Measurements from ENCODE around the gene SNAI3. TPM values are rescaled to one million over a fixed set of nuclear protein-coding genes. Genes with fewer than 3 reads are reported as not detected.

SNAI3 gene
- total RNA-seq, result 10 to 100 TPM; 13.4 to 14.3 TPM

DNA sequence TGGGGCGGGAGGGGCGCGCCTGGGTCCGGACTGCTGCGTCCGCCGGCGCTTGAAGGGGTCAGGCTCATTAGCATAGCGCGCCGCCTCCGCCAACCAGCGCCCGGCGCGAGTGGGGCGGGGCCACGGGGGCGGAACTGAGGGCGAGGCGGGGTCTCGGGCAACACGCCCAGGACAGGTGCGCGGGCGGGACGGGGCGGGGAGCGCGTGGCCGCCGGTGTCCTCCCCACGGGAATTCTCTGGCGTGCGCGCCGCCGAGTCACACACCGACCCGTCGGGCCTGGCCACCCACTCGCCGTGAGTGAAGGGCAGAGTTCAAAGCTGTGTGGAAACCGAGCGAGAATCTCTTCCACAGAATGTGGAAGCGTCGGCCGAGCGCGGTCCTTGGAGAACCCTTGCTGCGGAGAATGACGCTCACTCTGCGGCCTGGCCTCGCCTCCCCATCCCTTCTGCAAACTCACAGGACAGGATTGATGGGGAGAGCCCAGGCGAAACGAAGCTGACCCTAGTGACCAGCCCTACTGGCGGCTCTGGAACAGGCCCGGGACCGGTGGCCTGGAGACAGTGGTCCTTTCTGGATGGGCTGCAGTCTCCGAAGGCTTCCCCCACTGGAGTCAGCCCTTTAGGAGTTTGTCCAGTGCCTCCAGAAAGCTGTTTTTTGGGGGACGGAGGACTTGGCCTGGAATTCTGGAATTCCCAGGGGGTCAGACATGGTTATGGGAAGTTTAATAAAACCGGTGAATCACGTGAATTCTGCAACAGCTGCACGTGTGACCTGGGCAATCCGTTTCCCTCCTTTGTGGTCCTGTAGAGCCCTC lies at the start of gene SNAI3:
Gene SNAI3 (minus strand): TSS at position 69 of the 815 bp plus-strand sequence. CDS start 101 bp downstream, outside the sequence.
- H3K36me3 Mint-ChIP-seq (ENCODE audit: low read depth), result peaks cover 11% of the 10 kb centered on the region
- ChIA-PET CTCF (interaction anchor here (1.1 to 2.2 kb wide), 5 partner anchors 14 to 116 kb away, joined by 3 to 28 read pairs (median 4); partner anchors contain the start of gene ZC3H18), POLR2A (interaction anchor here (0.9 to 4.2 kb wide), 2 partner anchors 12 to 16 kb away, joined by 3 to 38 read pairs; no protein-coding TSS in a partner anchor)
- H3K27ac Mint-ChIP-seq, result peak within 1 kb of the TSS; percentile 68
- peaks cover 69% of the 10 kb centered on the region for H3K4me1 Mint-ChIP-seq (ENCODE audit: low read depth)
- ATAC-seq (peak; percentile 88), DNase-seq (peak; percentile 91)
- H3K27me3 Mint-ChIP-seq (ENCODE audit: low read depth), result no peaks in the 10 kb centered on the region
- H3K4me3 Mint-ChIP-seq, result peak within 1 kb of the TSS; percentile 79
- H3K9me3 Mint-ChIP-seq (ENCODE audit: insufficient read depth), result no peaks in the 10 kb centered on the region

DNA sequence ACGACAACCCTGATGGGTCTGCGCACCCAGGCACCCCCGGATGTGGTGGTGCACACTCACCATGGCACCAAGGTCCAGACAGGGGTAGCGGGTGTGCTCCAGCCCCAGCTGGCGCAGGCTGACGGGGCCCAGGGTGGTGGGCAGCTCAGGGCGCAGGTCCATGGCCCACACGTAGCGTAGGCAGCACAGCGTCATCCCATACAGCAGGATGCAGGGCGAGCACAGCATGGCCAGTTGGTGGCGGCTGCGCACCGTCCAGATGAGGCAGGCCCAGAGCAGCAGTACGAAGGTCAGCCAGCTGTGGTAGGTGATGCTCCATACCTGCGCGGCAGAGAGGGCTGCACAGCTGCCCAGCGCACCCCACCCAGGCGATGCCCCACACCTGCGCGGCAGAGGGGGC lies 49.8 kb upstream of the SNAI3 start:
- no peak for DNase-seq
- no peak for ATAC-seq
- ChIA-PET POLR2A (no interaction called here), CTCF (interaction anchor here (1.8 kb wide), 1 partner anchor 10 kb away, joined by 9 read pairs; no protein-coding TSS in a partner anchor)
- H3K27ac Mint-ChIP-seq, result no peak overlapping the region
- peaks cover 3% of the 10 kb centered on the region for H3K4me1 Mint-ChIP-seq (ENCODE audit: low read depth)
- no peaks in the 10 kb centered on the region for H3K9me3 Mint-ChIP-seq (ENCODE audit: insufficient read depth)
- peaks cover 21% of the 10 kb centered on the region for H3K36me3 Mint-ChIP-seq (ENCODE audit: low read depth)
- no peak overlapping the region for H3K4me3 Mint-ChIP-seq
- no peaks in the 10 kb centered on the region for H3K27me3 Mint-ChIP-seq (ENCODE audit: low read depth)

DNA sequence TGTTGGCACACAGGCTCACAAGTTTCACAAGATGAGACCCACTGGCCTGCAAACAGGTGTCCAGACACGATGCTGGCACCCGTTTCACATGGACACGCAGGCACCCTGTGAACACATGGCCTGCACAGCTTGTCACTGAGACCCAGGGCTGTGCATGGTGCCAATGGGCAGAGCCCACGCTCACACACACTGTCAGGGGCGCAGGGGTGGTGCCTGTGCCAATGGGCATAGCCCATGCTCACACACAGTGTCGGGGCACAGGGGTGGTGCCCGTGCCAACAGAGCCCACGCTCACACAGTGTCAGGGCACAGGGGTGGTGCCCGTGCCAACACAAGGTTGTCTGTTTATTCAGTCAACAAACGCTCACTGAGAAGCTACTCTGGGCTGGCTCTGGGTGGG lies 49.3 kb upstream of the SNAI3 start:
- H3K36me3 Mint-ChIP-seq (ENCODE audit: low read depth), result peaks cover 25% of the 10 kb centered on the region
- DNase-seq (no peak), ATAC-seq (no peak)
- H3K4me3 Mint-ChIP-seq, result no peak overlapping the region
- no peaks in the 10 kb centered on the region for H3K9me3 Mint-ChIP-seq (ENCODE audit: insufficient read depth)
- peaks cover 4% of the 10 kb centered on the region for H3K4me1 Mint-ChIP-seq (ENCODE audit: low read depth)
- POLR2A ChIA-PET, result no interaction called here
- H3K27me3 Mint-ChIP-seq (ENCODE audit: low read depth), result no peaks in the 10 kb centered on the region
- H3K27ac Mint-ChIP-seq, result no peak overlapping the region
- CTCF ChIA-PET, result no interaction called here

DNA sequence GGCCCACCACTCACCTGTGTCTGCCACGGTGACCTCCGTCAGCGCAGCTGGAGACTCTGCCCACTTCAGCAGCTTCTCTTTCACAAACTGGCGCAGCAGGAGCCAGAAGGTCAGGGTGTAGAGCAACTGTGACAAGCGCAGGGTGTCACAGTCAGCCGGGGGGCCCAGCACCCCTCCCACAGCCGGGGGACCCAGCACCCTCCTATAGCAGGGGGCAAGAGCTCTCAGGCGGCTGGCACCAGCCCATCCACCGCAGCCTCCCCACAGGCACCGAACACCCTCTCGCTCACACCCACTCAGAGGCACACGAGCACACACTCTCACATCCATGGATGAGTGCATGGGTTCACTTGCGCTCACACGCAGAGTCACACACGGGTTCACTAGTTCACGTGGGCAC lies 48.8 kb upstream of the SNAI3 start:
- Mint-ChIP-seq H3K4me1 (ENCODE audit: low read depth) (peaks cover 6% of the 10 kb centered on the region), H3K36me3 (ENCODE audit: low read depth) (peaks cover 25% of the 10 kb centered on the region), H3K9me3 (ENCODE audit: insufficient read depth) (no peaks in the 10 kb centered on the region), H3K4me3 (no peak overlapping the region), H3K27ac (no peak overlapping the region), H3K27me3 (ENCODE audit: low read depth) (no peaks in the 10 kb centered on the region)
- CTCF ChIA-PET, result no interaction called here
- DNase-seq, result no peak
- POLR2A ChIA-PET, result no interaction called here
- no peak for ATAC-seq

DNA sequence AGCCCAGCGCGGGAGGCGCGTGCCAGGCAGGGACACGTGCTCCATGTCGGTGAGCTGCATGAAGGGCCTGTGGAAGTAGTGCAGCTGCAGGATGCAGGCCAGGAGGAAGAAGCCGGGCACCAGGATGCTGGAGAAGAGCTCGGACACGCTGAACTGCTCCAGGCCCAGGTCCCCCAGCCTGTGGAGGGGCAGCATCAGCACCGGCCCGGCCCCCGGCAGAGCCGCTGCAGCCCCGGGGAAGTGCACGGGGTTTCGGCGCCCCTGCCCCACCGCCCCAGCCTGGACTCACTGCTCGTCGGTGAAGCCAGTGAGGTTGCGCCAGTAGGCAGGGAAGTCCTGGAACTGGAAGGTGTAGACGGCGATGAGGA lies 48.0 kb upstream of the SNAI3 start:
- ChIA-PET POLR2A (no interaction called here), CTCF (interaction anchor here (1.9 kb wide), 1 partner anchor 9 kb away, joined by 7 read pairs; no protein-coding TSS in a partner anchor)
- Mint-ChIP-seq H3K4me1 (ENCODE audit: low read depth) (peaks cover 6% of the 10 kb centered on the region), H3K9me3 (ENCODE audit: insufficient read depth) (no peaks in the 10 kb centered on the region), H3K27me3 (ENCODE audit: low read depth) (no peaks in the 10 kb centered on the region), H3K27ac (no peak overlapping the region), H3K4me3 (no peak overlapping the region), H3K36me3 (ENCODE audit: low read depth) (peaks cover 29% of the 10 kb centered on the region)
- DNase-seq, result no peak
- ATAC-seq, result no peak

DNA sequence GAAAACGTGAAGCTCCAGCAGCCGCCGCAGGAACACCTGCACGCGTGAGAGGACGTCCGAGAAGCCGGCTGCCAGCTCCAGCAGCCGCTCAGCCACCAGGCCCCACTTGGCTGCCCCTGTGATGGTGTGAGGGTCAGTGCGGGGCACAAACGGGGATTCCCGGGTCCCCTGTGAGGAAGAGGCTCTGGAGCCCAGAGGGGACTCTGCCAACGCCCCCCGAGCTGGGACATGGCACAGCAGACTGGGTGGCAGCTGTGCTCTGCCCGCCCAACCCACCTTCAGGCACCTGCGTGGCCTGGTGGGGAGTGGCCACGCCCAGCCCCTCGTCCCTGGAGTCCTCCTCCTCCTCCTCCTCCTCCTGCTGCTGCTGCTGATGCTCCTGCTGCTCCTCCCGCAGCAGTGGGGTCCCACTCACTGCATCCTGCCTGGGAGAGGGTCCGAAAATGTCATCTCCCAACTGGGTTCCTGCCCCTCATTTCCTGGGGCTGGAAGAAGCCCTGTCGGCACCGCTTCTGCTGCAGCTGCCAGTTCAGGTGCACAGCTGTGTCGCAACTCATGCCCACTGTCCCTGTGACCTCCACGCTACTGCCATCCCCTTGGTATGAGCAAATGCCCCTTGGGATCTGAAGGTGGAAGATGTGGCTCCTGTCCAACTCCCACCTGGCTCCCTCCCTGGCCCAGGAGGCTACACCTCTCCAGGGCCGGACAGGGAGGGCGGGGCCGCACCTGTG lies 47.5 kb upstream of the SNAI3 start:
- Mint-ChIP-seq H3K36me3 (ENCODE audit: low read depth) (peaks cover 28% of the 10 kb centered on the region), H3K4me3 (no peak overlapping the region), H3K27ac (no peak overlapping the region), H3K9me3 (ENCODE audit: insufficient read depth) (no peaks in the 10 kb centered on the region), H3K27me3 (ENCODE audit: low read depth) (no peaks in the 10 kb centered on the region), H3K4me1 (ENCODE audit: low read depth) (peaks cover 6% of the 10 kb centered on the region)
- CTCF ChIA-PET, result interaction anchor here (1.9 kb wide), 1 partner anchor 10 kb away, joined by 7 read pairs; no protein-coding TSS in a partner anchor
- no peak for ATAC-seq
- no peak for DNase-seq
- POLR2A ChIA-PET, result no interaction called here

DNA sequence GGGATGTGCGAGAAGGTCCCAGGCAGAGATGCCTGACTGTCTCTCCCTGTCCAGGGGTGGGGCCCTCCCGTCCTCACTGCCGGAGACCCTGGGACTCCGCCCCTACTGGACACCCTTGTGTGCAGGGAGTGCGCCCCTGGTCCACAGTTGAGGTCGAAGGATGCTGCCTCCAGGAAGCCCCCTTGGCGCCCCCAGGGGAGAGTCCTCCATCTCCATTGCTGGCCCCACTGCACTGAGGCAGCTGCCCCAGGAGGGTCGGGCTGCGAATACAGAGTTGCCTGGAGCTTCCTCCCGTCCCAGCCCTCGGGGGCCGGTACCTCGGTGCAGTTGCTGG lies 46.6 kb upstream of the SNAI3 start:
- POLR2A ChIA-PET, result no interaction called here
- Mint-ChIP-seq H3K9me3 (ENCODE audit: insufficient read depth) (no peaks in the 10 kb centered on the region), H3K36me3 (ENCODE audit: low read depth) (peaks cover 26% of the 10 kb centered on the region), H3K4me3 (no peak overlapping the region), H3K27ac (no peak overlapping the region), H3K4me1 (ENCODE audit: low read depth) (peaks cover 6% of the 10 kb centered on the region), H3K27me3 (ENCODE audit: low read depth) (no peaks in the 10 kb centered on the region)
- no peak for DNase-seq
- ATAC-seq, result no peak
- CTCF ChIA-PET, result interaction anchor here (1.9 kb wide), 1 partner anchor 10 kb away, joined by 7 read pairs; no protein-coding TSS in a partner anchor

DNA sequence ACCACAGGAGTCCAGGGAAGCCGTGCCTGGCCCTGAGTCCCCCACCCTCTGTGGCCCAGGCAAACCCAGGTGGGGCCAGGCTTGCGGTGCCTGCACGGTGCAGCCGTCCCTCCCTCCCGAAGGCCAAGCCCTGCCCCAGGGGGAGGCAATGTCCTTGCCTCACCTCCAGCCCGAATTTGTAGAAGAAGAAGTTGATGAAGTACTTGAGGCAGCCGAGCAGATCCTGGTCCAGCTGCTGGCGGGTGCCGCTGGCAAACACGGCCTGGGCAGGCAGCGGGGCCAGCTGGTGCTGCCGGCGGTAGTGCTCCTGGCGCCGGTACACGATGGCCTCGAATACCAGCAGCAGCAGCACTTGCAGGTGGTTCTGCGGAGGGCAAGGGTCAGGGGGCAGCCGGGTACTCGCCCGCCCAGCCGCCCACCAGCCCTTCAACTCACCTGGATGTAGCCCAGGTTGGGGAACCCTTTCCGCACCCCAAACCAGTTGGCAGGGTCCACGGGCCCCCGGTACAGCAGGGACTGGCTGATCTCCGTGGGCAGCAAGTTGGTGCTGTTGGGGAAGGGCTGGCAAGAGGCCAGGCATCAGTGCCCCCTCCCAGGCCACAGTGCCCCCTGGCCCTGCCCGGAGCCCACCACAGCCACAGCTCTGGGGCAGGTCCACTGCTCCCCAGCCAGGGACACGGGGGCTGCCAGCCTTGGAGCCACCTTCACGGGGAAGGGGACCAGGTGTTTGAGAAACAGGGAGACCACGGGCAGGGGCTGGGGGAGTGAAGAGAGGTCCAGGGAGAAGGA lies 46.1 kb upstream of the SNAI3 start:
- Mint-ChIP-seq H3K27ac (peak overlapping the region; percentile 61), H3K4me3 (no peak overlapping the region), H3K36me3 (ENCODE audit: low read depth) (peaks cover 28% of the 10 kb centered on the region), H3K9me3 (ENCODE audit: insufficient read depth) (no peaks in the 10 kb centered on the region), H3K27me3 (ENCODE audit: low read depth) (no peaks in the 10 kb centered on the region), H3K4me1 (ENCODE audit: low read depth) (peaks cover 6% of the 10 kb centered on the region)
- POLR2A ChIA-PET, result no interaction called here
- CTCF ChIA-PET, result no interaction called here
- no peak for ATAC-seq
- DNase-seq, result no peak

DNA sequence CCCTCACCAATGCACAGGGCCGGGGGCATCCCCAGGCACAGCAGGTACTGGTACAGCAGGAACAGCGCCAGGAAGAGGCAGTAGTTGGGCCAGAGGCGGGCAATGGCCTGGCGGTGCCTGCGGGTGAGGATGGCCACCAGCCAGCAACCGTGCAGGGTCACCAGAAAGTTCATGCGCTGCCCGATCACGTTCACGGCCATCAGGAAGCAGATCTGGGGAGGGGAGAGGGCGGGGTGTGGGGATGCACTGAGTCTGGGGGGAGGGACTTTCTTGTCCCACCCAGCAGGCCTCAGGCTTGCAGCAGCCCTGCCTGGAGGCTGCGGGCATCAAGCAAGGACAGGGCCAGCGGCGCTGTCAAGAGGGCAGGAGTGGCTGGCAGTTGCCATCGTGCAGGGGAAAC lies 45.4 kb upstream of the SNAI3 start:
- no peak for DNase-seq
- Mint-ChIP-seq H3K9me3 (ENCODE audit: insufficient read depth) (no peaks in the 10 kb centered on the region), H3K4me3 (no peak overlapping the region), H3K4me1 (ENCODE audit: low read depth) (peaks cover 6% of the 10 kb centered on the region), H3K27ac (no peak overlapping the region), H3K36me3 (ENCODE audit: low read depth) (peaks cover 30% of the 10 kb centered on the region), H3K27me3 (ENCODE audit: low read depth) (no peaks in the 10 kb centered on the region)
- ChIA-PET POLR2A (no interaction called here), CTCF (no interaction called here)
- ATAC-seq, result no peak

DNA sequence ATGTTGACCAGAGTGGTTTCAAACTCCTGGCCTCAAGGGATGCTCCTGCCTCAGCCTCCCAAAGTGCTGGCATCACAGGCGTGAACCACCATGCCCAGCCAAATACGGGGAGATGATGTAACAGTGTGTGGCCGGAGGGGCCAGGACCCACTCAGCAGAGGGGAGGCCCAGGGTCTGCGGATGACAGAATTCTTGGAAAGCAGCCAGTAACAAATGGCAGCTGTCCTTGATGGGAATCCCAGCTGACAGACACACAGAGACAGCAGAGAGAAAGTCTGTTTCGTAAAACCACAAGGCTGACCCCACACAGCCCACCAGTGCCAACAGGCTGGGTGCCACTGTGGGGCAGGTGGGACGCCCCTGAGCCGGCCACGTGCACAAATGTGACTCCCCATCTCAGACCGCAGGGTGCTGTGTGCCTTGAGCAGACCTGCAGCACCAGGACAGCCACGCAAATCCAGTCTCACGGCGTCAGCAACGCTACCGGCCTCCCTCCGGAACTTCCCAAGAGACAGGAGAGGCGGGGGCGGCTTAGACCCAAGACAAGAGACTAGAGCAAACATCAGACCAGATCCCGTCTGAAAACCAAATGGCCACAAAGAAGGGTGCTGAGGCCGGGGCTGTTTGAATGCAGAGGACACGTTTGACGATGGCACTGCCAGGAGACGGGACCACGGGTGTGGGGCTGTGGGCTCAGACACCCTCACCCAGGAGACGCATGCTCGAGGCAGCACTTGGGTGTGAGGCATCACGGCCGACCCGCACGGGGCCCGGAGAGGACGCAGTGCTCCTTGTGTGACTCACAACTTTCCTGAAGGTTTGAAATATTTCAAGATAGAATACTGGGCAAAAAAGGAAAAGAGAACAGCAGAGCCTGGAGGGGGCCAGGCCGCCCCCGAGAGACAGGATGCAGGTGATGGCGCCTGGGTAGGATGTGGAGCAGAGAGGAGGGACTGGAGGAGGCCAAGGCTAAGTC lies 44.6 kb upstream of the SNAI3 start:
- Mint-ChIP-seq H3K27me3 (ENCODE audit: low read depth) (no peaks in the 10 kb centered on the region), H3K36me3 (ENCODE audit: low read depth) (peaks cover 33% of the 10 kb centered on the region), H3K27ac (peak overlapping the region; percentile 9), H3K4me1 (ENCODE audit: low read depth) (peaks cover 6% of the 10 kb centered on the region), H3K4me3 (no peak overlapping the region), H3K9me3 (ENCODE audit: insufficient read depth) (no peaks in the 10 kb centered on the region)
- CTCF ChIA-PET, result no interaction called here
- DNase-seq, result no peak
- POLR2A ChIA-PET, result no interaction called here
- ATAC-seq, result no peak

DNA sequence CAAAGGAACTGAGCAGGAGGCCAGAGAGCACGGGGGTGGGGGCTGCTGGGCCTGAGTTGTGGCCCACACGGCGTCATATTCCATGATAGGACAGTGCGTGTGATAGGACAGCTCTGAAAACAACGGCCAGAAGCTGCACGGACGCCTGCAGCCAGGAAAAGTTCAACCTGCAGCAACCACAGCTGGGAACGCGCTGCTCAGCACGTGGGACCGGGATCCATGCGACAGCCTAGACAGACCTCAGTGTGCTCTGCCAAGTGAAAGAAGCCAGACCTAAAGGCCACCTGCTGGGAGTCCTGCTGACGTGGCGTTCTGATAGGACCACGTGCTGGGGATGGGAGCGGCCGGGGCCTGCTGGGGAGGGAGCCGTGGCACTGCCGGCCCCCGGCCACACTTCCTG lies 41.6 kb upstream of the SNAI3 start:
- DNase-seq (no peak), ATAC-seq (no peak)
- peaks cover 6% of the 10 kb centered on the region for H3K4me1 Mint-ChIP-seq (ENCODE audit: low read depth)
- H3K4me3 Mint-ChIP-seq, result no peak overlapping the region
- ChIA-PET CTCF (no interaction called here), POLR2A (no interaction called here)
- H3K27me3 Mint-ChIP-seq (ENCODE audit: low read depth), result no peaks in the 10 kb centered on the region
- peaks cover 43% of the 10 kb centered on the region for H3K36me3 Mint-ChIP-seq (ENCODE audit: low read depth)
- no peaks in the 10 kb centered on the region for H3K9me3 Mint-ChIP-seq (ENCODE audit: insufficient read depth)
- no peak overlapping the region for H3K27ac Mint-ChIP-seq

Data from activated CD8-positive, alpha-beta T cell treated with anti-CD3 and anti-CD28 coated beads, Interleukin-2, amount 10 ng/mL, durations not matched to agents 7 days and 5 days (primary cell).